Psoas muscle (tissue), 8 donors: ENCODE results near the gene PLD3. TPM values are rescaled to one million over a fixed set of nuclear protein-coding genes. Genes with fewer than 3 reads are reported as not detected.
A peak's percentile ranks its signal among the peaks of the same experiment; 100 is the strongest.

Experiments
- ATAC-seq, 4 donors: fragments of 200-7000 bp; cut with Tn5 transposase; one replicate each; pipeline ENCODE4 v1.9.1; 2020; ENCODE audit warnings: moderate library complexity in 3 of 4, mild to moderate bottlenecking in 2 of 4
- DNase-seq, 2 donors: peaks; one replicate each; pipeline ENCODE4 v3.0.0-alpha.2; 2020
- H3K27ac ChIP-seq: fragments of 200-600 bp; one replicate; pipeline ENCODE4 v1.8.0; 2022
- H3K27me3 ChIP-seq, 3 donors: fragments of 200-600 bp in 1 of 3; one replicate each; pipeline versions ENCODE4 v1.6.1 to v1.8.0; 2013 to 2022; ENCODE audit warnings: low read length in 2 of 3, mild to moderate bottlenecking in 2 of 3, moderate library complexity in 1 of 3; ENCODE audit not compliant: insufficient read depth in 3 of 3
- H3K36me3 ChIP-seq, 2 donors: fragments of 200-600 bp in 1 of 2; one replicate each; pipeline versions ENCODE4 v1.6.1 to v1.8.0; 2013 to 2022; ENCODE audit warnings: low read depth in 1 of 2, mild to moderate bottlenecking in 1 of 2, moderate library complexity in 1 of 2; ENCODE audit not compliant: insufficient read depth in 1 of 2
- H3K4me1 ChIP-seq: fragments of 200-600 bp; one replicate; pipeline ENCODE4 v1.8.0; 2022
- H3K4me3 ChIP-seq: fragments of 200-600 bp; one replicate; pipeline ENCODE4 v1.8.0; 2022; ENCODE audit warnings: mild to moderate bottlenecking
- H3K9me3 ChIP-seq: fragments of 200-600 bp; one replicate; pipeline ENCODE4 v1.8.0; 2022
- CTCF ChIP-seq: fragments of 200-600 bp; IDR thresholded peaks from one replicate; pipeline ENCODE4 v1.8.0; 2022; ENCODE audit warnings: antibody characterized with exemption
- WGBS, 3 donors: extraction: QIAGEN DNeasy Blood & Tissue Kit; methylation state at CpG; one replicate each; pipeline versions ENCODE4 v1.1.6 to v1.1.7; 2013; 5-methylcytosine and 5-hydroxymethylcytosine counted together
- intact Hi-C, 2 donors: fragments of 100-400 bp; cut with DNase I; formaldehyde crosslinking; loops; one replicate each; pipeline versions ENCODE4 v1.11.0 to v1.14.2; 2022
- polyA plus RNA-seq, 3 donors: library from polyadenylated mRNA; stranded (reverse); fragments of 200-250 nt; gene quantifications; one replicate each; pipeline ENCODE4 v1.2.3, GENCODE V29; 2013
- total RNA-seq, 4 donors: library from RNA; stranded (reverse); fragmentation: NEBNext Ultra II Directional in 2 of 4; extraction: Animal tissue kit (Norgen Biotek cat#: 25700) in 2 of 4; gene quantifications; one replicate each; pipeline versions ENCODE4 v1.2.1 to v1.2.4, GENCODE V29; 2021 to 2023
- donor health status: healthy with polysubstance abuse.
- donor health status: DM: no; HTN: no; CAD: no; lungs with moderate emphysema.
- donor health status: Bipolar disorder and iron deficiency.
- donor health status: healthy.
- donor health status: DM: yes; HTN: yes; CAD: no.
- donor health status: DM: no; HTN: no; CAD: no.
- donor health status: DM: no; HTN: no; CAD: no.
- donor health status: DM: yes; HTN: yes; CAD: no.

Gene PLD3
- total and polyA plus RNA-seq, 7 donors = 60.2 to 116 (median 84.2) TPM

GRCh38 chr19:40339018-40339728 is 9.3 kb upstream of the PLD3 start:
- Histone ChIP-seq H3K27ac (no peak overlapping the region), H3K27me3 (no peaks in the 10 kb centered on the region), H3K4me1 (peaks cover 25% of the 10 kb centered on the region), H3K4me3 (no peak overlapping the region), H3K36me3 (peaks cover 2 to 45% of the 10 kb centered on the region in 2 donors), H3K9me3 (no peaks in the 10 kb centered on the region)
- 89 to 95% (median 90%) methylated on average over 4 of the region's 4 CpGs for WGBS, 3 donors
- no peak for TF ChIP-seq CTCF
- no peak for DNase-seq
- intact Hi-C loops = no loop called here
- ATAC-seq = no peak

DNA sequence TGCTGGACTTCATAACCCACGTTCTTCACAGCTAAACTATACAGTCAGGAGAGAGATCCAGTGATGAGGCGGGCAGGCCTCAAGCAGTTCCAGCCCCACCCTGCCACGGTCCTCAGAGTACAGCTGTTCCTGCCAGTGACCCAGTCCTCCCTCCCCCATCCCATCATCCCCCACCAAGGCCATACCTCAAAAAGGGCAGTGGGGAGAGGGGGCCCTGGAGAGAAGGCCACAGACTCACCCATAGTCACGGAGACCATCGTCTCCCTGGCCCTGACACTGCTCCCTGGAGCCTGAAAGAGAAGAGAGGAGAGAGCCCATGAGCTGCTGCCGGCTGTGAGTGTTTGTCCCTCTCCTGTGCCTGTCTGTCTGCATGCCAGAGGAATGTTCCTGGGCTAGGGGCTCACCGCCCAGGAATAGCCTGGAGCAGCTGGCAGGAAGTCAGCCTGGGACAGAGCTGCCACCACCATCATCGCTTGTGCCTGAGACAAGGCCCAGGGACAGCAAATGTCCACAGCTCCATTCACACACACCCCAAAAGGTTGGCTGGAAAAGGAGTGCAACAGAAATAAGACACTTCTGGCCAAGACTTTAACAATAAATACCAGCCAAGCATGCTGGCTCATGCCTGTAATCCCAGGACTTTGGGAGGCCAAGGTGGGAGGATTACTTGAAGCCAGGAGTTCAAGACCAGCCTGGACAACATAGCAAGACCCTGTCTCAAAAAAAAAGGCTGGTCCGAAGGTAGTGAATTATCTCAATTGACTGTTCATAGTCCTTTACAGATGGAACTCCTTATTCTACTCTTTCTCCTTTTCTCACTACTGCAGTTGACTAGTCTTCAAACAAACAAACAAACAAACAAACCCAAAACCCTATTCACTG is 6.7 kb upstream of the PLD3 start:
- Histone ChIP-seq H3K4me1 (peaks cover 25% of the 10 kb centered on the region), H3K4me3 (peak overlapping the region; percentile 49), H3K36me3 (peaks cover 0 to 20% of the 10 kb centered on the region in 2 donors), H3K9me3 (no peaks in the 10 kb centered on the region), H3K27me3 (no peaks in the 10 kb centered on the region), H3K27ac (peak overlapping the region; percentile 91)
- ATAC-seq (peak; percentile 96 to 97 (median 96)), DNase-seq (peak; percentile 84 to 94)
- intact Hi-C loops = loop anchor here in 1 of 2 donors (5.0 kb wide), 1 partner anchor 70 kb away; the partner anchor contains the start of gene PRX
- TF ChIP-seq CTCF = no peak
- WGBS, 3 donors = 32 to 34% (median 33%) methylated on average over 9 of the region's 9 CpGs

DNA sequence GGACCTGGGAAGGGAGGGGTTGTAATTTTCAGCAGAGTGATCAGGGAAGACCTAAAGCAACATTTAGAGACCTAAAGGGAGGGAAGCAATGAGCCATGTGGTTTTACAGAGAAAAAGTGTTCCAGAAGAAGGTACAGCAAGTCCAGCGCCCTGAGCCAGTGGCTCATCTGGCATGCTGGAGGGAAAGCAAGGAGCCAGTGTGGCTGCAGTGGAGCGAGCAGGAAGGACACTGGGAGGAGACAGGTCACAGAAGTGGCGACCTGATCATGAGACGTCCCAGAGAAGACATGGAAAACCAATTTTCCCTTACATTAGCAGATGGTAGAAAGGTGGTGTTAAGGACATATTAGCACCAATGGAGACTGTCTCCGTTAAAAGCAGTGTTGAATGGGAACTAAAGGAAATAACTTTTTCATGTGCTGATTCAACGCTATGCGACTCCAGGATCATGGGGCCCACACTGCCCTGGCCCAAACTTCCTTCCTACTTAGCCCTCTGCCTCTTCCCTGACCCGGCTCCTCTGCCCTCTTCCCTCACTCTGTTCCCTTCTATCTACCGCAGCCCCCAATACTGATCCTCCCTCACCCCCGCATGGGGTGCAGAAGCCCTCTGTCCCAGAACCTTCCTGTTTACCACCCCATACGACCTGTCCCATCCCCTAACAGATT is 5.7 kb upstream of the PLD3 start:
- Histone ChIP-seq H3K36me3 (peaks cover 0 to 19% of the 10 kb centered on the region in 2 donors), H3K27me3 (no peaks in the 10 kb centered on the region), H3K4me1 (peaks cover 32% of the 10 kb centered on the region), H3K27ac (peak overlapping the region; percentile 91), H3K9me3 (no peaks in the 10 kb centered on the region), H3K4me3 (no peak overlapping the region)
- WGBS, 3 donors = 70 to 80% (median 76%) methylated on average over 11 of the region's 11 CpGs
- DNase-seq = no peak
- intact Hi-C loops = loop anchor here in 1 of 2 donors (5.0 kb wide), 1 partner anchor 70 kb away; the partner anchor contains the start of gene PRX
- TF ChIP-seq CTCF = no peak
- ATAC-seq = peak in 1 of 4 donors; percentile 22

GRCh38 chr19:40344422-40344821 is 4.1 kb upstream of the PLD3 start:
- H3K4me3 ChIP-seq = no peak overlapping the region
- peaks cover 36% of the 10 kb centered on the region for H3K4me1 ChIP-seq
- H3K27ac ChIP-seq = peak overlapping the region; percentile 65
- intact Hi-C loops = loop anchor here in 1 of 2 donors (5.0 kb wide), 1 partner anchor 68 kb away; the partner anchor contains the start of gene PRX
- ATAC-seq (no peak), DNase-seq (no peak)
- no peak for TF ChIP-seq CTCF
- no peaks in the 10 kb centered on the region for H3K27me3 ChIP-seq
- WGBS, 3 donors = 46 to 65% (median 58%) methylated on average over 7 of the region's 7 CpGs
- no peaks in the 10 kb centered on the region for H3K9me3 ChIP-seq
- peaks cover 0 to 13% of the 10 kb centered on the region in 2 donors for H3K36me3 ChIP-seq
